GM19025 (cell line): ENCODE data around the gene KRT78.

Source experiments
- ATAC-seq: cut with Tn5 transposase; IDR thresholded peaks from one replicate; pipeline ENCODE4 v1.9.1; 2021; ENCODE audit warnings: mild to moderate bottlenecking, low read depth, moderate library complexity; ENCODE audit not compliant: unreplicated experiment

KRT78 gene

DNA sequence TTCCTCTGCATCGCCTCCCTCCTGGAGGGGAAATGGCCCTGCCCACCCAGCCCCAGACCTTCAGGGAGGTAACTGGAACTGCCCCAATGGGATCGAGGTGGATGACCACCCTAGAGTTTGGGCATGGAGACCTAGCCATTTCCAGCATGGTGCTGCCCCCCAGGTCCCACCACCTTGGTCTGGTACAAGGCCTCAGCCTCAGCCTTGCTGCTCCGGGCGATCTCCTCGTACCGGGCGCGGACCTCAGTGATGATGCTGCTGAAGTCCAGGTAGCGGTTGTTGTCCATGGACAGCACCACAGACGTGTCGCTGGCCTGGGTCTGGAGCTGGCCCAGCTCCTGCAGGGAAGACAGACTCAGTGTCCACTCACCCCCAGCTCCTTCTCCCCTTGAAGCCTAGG, 4.4 kb downstream of the KRT78 start:
- ATAC-seq, result no peak

GRCh38 chr12:52839436-52840105, 9.2 kb downstream of the KRT78 start:
- ATAC-seq, result no peak

DNA sequence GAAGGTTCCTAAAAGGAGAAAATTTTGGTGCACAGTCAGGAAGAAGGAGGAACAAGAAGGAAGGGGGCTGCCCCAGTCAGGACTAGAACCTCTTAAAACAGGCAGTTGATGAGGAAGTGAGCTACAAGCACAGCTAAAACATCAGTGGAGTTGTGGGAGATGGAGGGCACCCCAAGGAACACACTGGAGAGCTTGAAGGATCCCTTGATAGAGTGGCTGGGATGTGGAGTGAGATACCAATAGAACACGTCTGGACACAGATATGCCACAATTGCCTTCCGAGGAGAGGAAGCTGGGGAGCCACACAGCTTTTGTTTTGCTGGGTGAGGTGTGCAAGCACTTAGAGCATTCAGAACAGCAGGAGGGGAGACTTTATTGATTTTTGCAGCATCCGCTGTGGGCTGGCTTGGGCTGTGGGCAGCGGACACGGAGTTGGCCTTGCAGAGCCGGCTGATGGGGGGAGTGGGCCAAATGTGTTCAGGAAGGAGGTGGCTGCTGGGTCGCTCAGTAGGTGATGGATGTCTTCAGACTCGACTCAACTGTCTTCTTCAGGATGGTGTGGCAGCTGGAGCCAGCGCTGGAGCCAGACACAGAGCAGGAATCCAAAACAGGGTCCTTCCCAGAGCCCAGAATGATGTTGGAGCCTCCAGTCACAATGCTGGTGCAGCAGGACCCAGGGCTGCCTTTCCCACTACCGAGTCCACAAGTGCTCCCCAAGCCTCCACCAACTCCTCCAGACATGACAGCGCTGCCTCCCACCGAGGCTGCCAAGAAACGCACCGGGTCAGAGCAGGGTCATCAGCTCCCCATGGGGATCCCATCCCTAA, 10.0 kb downstream of the KRT78 start:
- no peak for ATAC-seq

- ATAC-seq, result no peak
These were observed 10.8 kb downstream of the KRT78 start for GRCh38 chr12:52837781-52838608.

GRCh38 chr12:52837413-52837741, 11.4 kb downstream of the KRT78 start:
- no peak for ATAC-seq

DNA sequence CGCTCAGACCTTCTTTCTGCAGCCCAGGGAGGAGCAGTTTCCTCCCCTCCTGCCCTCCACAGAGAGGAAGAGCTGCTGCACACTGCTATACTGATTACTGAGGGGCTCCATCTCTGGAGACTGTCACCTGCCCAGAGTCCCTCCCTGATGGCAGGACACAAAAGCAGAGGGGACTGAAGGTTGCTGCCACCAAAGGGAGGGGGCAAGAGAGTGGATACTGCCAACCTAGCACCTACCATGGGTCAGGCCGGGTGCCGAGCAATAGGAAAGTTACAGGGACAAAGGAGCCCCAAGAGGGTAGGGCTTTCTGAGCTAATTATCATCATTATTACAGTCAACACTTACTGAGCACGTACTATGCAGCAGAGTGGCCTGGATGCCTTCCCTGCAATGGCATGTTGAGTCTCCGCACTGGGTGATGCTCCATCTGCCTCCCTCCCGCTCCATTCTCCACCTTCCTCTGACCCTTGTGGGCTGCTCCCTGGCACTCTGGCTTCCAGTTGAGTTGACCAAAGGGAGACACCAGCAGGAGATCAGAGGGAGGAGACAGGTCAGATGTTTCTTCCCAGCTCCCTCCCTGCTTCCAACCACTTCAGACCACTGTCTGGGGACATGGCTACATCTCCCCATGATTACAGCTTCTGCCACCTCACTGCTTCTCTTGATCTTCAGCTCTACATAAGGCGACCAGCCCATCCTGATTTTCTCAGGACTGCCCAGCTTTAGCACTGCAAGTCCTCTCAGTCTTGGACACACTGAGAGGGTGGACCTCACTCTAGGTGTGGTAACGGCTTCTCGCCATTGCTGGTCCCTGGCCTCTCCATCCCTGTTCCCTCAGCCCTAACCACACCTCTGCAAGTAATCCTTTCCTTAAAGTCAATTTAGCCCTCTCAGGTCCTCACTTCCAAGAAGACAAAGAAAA, 12.0 kb downstream of the KRT78 start:
- no peak for ATAC-seq

DNA sequence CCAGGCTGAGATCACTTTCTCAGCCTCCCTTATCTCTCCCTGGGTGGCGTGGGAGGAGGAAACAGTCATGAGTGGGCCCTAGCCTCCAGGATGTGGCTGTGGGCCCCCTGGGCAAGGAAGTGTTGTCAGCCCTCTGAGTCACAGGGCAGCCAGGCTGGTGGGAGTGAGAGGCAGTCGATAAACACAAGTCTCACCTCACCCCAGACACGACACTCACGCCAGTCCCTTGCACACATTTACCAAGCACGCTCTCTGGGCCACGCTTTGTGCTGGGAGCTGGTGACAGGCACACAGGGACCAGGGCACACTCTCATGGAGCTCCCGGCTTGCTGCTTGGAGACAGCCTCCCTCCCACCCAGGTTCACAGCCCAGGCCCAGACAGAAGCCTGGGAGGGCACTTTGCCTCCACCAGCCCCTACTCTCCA, 12.7 kb downstream of the KRT78 start:
- no peak for ATAC-seq

DNA sequence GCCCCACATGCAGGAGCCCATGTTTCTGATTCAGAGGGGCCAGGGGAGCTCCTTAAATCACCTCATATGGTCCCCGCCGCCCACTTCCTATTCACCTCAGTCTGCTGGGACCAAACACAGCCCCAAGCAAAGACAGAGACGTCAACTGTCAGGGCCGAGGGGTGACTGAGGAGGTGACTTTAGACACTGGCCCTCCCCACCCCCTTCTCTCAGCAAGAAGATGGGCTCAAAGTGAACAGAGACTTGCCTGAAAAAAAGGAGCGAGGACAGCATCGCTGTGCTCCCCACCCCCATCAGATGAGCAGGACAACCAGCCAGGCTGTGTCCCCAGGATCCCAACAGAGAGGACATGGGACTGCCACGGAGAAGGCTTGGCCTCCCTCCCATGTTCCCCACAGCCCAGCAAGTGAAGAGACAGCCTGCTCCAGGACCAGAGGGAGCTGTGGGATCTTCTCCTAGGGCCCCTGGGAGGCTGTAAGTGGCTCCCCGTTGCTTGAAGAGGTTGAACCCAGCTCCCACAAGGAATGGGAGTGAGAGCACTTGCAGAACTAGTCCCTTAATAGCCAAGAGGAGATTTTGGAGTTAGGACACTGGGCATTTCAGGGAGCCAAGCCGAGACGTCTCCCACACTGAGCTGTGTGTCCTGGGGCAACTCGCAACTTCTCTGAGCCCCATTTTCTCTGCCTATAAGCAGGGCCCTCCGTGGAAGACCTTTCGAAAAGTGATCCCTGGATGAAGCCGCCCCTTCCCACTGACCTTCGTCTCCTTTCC, 13.3 kb downstream of the KRT78 start:
- ATAC-seq, result no peak

- no peak for ATAC-seq
These were observed 14.1 kb downstream of the KRT78 start for GRCh38 chr12:52834727-52835001.

DNA sequence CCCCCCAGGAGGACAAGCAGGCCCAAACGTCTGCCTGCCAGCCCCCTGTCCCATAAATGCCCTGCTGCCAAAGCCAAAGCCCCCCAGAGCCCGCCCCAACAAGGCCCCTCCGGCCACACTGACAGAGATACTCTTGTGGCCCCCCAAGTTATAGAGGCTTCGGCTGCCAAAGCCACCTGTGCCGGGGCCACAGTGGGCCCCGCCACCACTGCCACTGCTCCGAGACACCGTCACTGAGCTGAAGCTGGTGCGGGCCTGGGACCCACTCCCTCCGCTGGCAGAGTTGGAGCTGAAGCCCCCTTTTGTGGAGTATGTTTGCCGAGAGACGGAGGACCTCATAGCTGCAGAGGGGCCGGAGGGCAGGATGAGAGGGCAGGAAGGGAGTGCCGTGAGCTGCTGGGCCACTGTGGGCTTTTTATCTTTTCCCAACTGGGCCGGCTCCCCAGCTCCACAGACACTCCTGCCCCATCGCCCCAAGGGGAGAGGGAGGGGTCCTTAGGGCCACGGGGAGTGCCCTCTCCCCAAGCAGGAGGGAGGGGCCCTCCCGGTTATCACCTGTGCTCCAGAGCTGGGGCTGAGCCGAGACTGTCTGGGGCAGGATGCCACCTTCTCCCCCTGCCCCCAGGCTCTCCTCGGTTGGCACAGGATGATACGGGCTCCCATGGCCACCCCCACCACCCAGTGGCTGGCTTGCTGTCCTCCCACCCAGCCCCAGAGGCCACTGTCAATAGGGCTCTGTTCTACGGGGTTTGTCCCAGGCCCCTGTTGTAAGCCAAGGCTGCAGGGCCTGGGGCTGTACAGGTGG, 14.7 kb downstream of the KRT78 start, which contains the start of gene KRT79:
Gene KRT79, minus strand, starts transcription at position 390 of the 805 bp plus-strand sequence. Its CDS starts 51 bp downstream, at position 339.
- ATAC-seq, result no peak

DNA sequence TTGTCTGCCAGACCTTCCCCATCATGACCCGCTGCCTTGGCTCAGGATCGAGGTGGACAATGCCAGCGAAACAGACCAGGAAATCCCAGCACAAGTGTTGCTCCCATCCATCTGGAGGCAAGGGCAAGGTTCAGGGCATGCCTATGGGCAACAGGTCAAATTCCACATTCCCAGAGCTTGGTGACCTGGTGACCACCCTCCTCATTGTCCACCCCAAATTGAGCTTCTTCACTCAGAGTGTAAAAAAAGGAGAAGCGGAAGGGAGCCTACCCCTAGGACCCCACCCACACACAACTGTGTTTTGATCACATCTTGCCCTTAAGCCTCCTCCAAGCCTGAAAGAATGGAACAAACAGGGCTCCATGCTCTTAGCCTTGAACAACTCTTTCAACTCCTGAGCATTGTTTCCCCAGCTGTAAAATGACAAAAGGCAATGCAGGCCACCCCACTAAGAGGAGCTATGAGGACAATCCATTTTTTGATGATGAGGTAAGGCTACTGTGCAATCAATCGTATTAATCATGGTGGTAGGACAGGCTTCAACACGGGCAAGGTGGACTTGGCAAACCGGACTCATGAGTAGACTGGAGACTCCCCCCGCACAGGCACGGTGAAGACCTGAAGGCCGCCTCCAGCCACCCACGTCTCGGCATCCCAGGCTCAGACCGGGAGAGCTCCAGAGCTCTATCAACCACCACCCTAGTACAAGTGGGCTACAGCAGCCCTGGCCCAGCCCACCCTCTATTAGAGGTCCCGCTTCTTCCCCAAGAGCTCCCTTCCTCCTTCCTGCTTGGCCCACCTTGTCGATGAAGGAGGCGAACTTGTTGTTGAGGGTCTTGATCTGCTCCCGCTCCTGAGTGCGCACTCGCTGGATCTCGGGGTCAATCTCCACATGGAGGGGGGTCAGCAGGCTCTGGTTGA, 15.5 kb downstream of the KRT78 start:
- ATAC-seq, result no peak

DNA sequence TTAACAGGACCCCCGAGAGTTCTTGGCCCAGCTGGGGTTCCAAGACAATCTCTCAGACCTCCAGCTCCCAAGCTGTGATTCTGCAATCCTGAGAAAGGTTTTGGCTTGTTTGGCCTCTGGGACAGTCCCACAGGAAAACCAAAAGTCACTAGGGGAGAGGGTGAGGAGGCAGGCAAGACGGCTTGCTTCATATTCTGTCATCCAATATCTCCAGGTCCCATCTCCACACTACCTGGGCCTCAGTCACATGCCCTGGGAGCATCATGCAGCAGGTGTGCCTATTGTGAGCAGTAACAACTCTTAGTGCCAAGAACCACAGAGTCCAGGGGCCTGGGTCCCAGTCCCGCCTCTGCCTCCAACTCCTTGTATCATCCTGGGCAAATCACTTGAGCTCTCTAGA, 16.3 kb downstream of the KRT78 start:
- no peak for ATAC-seq

GRCh38 chr12:52831251-52831650, 17.5 kb downstream of the KRT78 start:
- ATAC-seq, result no peak

- no peak for ATAC-seq
These were observed 18.6 kb downstream of the KRT78 start for GRCh38 chr12:52829986-52830770.

DNA sequence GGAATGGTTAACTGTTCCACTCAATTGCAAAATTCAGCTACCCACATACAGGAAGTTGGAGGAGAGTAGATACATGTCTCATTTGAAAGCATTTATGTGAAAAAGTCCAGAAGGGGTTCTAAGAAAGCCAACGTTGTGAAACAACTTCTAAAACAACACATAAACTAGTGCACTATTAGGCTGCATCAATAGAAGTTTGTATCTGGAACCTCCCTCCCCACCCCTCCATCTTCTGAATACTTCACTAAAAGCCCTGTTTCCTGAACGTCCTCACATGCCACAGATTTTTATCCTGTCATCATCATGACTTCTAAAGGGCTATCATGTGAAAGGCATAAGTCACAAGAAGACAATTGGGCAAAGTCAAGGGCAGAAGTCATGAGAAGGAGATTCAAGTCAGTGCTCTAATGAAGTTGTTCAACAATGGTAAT, 20.2 kb downstream of the KRT78 start:
- no peak for ATAC-seq

GRCh38 chr12:52828156-52828555, 20.6 kb downstream of the KRT78 start:
- ATAC-seq, result no peak

DNA sequence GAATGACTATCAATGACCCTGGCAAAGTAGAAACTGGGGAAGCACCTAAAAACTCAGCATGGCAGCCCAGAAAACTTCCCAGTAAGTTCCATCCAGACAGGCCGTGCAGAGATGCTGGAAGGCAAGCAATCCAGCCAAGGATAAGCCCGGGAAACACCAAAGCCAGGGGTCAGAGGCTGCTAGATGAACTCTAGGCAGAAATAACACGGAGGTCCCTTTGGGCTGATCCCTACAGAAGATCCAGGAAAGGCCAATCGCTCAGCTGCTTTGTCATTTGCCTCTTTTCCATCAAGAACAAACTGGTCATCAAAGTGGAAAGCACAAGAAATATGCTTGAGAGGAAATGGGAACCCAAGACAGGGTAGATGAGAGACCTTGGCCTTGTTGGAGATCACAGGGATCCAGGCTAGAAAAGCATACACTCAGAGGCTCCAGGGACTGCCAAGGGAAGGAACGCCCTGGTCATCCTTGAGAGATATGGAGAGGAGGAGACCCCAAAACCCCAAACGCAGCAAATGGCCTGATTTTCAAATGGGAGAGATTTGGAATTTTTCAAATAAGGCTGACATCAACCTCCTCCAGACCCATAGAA, 21.2 kb downstream of the KRT78 start:
- no peak for ATAC-seq
